ENCODE data around the gene EME2.
A peak's percentile ranks its signal among the peaks of the same experiment; 100 is the strongest.

EME2 gene

DNA sequence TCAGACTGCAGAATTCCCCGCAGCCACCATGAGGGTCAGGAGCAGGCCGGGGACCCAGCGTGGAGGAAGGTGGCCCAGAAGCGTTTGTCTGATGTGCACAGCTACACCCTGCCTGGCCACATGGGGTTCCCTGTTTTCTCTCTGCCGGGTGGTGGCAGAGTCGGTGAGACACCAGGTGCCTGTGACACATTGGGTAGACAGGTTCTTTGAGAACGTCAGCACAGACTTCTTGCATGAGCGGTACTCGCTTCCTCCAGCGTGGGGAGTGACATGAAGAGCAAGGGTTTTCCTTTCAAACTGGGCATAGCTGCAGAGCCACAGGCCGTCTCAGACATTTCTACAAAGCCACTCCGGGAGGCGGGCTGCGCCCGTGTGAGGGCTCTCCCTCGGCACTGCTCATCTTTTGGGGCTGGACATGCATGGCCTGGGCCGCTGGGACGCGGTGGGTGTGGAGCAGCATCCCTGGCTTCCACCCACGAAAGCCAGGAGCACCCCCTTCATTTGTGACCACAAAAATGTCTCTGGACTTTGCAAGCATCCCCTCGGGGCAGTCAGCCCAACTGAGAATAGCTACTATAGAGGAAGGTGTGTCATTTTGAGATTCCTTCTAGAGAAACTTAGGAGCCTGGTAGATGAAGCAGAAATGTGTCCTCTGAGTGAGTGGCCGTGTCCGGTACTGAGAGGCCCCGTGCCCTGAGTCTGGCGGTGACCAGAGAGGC lies 27.3 kb upstream of the EME2 start:
- DNase-seq (ENCODE audit: low spot score), result peak; percentile 41

DNA sequence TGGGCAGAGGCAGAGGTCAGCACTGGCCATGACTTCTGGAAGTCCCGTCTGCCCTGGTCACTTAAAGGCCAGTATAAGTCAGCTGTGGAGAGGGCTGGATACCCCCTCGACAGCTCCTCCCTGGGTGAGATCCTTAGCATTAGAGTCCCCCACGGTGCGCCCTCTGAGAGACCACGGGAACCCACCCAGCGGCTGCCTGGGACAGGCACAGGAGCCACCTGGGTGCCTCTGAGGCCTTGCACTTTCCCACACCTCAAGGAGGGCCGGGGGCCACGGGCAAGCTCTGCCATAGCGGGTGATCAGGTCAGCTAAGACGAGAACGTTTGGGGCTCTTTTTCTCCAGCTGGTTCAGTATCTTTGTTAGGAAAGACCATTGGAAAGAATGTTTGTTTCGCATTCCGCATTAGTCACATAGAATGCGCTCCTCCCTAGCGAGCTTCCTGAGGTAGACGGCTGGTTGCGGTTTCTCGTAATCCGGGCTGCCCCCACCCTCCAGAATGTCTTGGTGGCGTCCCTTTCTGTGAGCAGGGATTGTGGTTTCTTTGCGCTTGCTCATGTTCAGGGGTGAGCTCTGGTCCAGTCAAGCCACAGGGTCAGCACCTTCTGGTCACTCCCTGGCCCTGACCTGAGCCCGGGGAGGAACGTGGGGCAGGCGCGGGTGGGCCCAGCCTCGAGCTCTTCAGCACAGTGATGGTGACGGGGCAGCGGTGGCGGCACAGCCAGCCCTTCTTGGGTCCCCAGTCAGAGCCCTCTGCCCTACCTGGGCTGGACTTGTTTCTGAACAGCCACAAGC lies 26.5 kb upstream of the EME2 start:
- peak; percentile 0 for DNase-seq (ENCODE audit: low spot score)

DNA sequence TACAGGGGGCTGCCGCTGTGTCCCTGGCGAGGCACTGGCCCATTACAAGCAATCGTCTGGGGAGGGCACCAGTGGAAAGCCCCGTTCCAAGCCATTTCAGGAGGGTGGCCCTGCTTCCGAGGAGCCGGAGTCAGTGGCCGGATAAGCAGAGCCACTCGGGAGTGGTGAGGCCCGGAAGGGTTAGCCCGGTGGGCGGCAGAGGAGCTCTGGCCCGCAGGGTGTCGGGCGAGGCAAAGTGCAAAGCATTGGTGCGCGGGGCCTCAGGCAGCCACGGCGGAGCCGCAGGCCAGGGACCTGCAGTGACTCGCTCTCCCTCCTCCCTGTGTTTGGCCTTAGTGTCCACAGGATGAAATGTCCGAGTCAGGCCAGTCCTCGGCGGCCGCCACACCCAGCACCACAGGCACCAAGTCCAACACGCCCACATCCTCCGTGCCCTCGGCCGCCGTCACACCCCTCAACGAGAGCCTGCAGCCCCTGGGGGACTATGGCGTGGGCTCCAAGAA lies 25.9 kb upstream of the EME2 start:
- DNase-seq (ENCODE audit: low spot score), result peak; percentile 28

DNA sequence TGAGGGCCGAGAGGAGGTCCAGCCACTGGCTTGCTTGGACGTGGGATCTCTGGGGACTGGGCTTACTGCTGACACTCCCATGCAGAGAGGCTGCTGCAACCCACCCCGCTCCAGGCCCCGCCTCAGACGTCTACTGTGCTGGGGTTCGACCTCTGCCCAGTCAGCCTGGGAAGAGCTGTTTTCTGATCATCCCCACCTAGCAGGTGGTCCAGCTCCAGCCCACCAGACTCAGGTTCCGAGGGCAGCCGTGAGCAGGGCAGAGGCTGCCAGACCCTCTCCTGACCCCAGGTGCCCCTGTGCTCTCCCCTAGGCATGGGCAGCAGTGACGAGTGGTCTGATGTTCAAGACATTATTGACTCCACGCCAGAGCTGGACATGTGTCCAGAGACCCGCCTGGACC lies 24.7 kb upstream of the EME2 start:
- DNase-seq (ENCODE audit: low spot score), result no peak

DNA sequence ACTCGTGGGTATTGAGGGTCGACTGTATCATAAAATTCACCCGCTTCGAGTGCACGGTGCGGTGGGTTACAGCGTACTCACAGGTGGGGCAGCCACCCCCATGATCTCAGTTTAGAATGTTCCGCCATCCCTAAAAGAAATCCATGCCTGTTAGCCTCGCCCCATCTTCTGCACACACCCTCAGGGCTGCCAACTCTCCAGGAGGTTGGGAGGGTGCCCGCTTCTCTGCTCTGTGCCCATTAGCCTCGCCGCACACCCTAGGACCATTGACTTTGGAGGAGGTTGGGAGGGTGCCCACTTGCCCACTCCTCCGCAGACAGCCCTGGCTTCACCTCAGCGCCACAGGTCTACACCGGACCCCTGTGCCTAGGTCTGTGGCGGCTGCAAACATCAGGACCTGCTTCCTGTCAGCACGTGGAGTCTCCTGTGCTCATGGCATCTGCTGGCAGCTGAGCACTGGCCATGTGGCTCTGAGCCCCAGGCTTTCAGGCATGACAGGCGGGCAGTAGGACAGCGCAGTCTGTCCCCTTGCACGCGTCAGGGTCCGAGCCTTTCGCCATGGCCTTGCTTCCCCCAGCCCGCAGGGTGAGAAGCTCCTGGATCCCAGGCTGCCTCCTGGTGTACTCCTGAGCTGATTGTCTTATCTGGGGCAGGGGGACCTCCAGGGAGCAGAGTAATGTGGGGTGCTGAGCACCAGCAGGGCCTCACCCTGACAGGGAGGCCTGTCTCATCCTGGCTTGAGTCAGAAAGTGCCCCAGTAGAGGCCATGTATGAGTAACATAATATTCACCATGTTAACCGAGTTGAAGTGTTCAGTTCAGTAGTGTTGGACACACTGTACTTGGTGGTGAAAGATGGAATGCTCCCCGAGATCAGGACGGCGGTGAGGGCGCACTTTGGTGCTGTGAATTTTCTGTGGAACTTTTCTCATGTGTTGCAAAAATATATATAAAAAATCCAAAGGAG lies 23.2 kb upstream of the EME2 start:
- DNase-seq (ENCODE audit: low spot score), result peak; percentile 73

DNA sequence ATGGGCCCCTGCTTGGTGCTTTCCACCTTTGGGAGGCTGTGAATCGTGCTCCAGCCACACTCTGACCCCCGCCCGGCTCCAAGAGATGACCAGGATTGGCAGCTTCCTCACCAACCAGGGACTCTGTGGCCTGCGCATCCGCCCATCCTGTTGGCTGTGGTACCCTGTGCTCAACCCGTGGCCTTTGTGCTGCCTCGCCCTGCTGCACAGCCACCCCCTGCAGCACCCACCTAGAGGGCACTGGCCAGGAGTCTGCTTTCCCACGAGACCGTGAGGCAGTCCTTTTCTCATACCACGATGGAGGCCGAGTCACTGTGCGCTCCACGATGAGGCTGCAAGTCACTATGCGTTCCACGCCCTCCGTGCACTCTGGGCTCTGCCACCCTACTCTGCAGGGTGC lies 20.7 kb upstream of the EME2 start:
- peak; percentile 3 for DNase-seq (ENCODE audit: low spot score)

DNA sequence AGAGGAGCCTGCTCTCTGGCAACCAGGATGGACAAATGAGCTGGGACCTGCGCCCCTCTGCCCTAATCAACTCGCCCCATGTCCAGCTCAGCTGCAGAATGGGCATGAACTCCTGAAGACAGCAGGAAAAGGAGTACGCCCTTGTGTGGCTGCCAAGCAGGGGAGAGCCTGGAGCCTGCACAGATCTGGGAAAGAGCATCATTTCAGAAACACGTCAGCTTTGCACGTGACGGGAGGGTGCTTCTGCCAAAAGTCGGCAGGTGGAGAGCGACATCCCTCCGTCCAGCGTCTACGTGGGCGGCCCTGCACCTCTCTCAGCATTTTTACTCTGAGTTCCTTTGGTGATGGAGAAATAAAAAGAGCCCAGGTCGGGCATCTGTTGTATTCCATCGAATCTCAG lies 19.8 kb upstream of the EME2 start:
- DNase-seq (ENCODE audit: low spot score), result peak; percentile 90

DNA sequence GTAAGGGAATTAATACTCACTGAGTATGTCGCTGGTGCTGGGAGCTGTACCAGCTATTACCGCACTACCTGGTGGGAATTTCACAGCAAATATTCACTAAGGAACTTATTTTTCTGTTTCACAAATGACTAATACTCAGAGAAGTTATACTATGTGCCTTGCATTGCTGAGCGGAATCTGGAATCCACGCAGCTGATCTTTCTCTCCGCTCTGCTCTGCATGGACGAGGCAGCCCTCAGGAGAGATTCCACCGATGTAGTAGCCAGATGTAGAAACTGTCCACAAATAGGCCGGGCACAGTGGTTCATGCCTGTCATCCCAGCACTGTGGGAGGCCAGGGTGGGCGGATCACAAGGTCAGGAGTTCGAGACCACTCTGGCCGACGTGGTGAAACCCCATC lies 18.4 kb upstream of the EME2 start:
- DNase-seq (ENCODE audit: low spot score), result no peak

DNA sequence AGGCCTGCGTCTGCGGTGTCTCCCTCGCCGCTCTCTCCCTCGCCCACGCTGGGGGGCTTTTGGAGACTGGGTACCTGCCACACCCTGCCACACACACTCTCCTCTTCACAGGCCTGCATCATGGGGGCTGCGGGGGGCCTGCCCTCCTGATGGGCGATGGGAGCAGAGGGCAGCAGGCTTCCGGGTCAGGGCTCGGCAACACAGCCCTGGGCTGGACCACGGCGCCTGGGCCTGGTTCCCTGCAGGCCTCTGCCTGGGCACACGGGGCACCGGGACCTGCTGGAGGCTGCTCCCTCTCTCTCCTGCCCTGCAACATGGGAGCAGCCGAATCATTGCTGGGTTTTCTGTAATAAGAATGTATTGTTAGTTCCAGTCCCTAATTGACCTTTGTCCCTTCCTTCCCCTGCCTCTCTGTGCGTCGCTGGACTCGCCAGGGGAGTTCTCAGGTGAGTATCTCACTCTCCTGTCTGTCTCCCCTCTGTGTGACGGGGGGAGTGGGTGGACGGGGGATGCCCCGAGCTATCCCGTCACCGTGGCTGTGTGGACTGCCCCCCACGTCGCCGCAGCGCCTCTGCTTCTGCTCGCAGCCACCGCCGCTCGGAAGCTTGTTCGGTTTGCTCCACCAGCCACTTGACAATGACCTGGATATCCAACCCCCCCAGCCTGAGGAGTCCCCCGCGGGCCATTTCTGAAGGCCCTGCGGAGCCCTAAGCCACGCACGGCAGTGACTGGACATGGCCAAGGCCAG lies 14.7 kb upstream of the EME2 start:
- DNase-seq (ENCODE audit: low spot score), result no peak

DNA sequence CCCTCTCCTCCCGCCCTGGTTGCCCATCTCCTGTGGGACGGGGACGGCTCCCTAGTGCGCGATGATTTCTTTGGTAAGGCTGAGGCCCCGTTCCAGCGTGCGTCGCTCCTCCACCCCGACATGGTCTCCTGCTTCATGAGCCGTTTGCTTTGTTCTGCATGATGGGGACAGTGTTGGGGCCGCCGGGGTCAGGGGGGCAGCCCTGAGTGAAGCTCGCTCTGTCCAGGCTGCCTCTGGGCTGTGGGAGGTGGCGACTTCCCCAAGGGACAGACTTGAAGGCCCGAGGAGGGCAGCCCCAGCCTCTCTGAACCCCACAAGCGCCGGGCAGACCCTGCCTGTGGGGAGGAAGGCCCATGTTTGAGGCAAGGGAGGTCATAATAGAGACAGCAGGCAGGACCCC lies 13.7 kb upstream of the EME2 start:
- DNase-seq (ENCODE audit: low spot score), result no peak

DNA sequence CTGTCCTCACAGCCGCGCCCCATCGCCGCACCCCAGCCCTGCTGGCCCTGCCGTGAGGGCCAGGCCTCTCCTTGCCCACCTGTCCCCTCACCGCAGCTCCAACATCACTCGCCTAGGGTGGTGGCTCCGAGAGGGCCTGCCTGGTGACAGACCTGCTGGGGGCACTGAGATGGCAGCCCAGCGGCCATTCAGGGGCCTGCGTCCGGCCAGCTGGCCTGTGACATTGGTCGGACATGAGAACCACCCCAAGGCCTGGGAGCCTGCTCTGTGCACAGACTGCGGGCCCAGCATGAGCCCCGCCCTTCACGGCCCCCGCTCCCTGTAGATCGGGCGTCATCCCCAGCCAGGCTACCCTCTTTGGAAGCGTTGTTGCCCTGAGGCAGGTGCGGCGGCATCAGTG lies 13.1 kb upstream of the EME2 start:
- DNase-seq (ENCODE audit: low spot score), result no peak

DNA sequence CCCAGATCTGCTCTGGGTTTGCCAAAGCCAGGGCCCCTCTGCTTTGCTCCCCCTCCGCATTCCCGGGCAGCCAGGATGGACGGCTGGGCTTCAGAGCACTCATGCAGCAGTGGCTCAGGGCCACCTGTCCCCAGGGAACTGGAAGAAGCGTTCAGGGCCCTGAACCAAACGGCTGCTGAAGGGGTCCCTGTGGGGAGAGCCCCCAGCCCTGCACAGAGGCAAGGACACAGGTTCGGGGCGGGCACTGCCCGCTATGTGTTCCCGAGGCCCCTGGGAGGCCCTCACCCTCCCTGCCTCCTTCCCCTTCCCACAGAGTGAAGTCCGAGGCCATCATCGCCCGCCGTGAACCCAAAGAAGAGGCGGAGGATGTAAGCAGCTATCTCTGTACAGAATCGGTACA lies 11.7 kb upstream of the EME2 start:
- no peak for DNase-seq (ENCODE audit: low spot score)

DNA sequence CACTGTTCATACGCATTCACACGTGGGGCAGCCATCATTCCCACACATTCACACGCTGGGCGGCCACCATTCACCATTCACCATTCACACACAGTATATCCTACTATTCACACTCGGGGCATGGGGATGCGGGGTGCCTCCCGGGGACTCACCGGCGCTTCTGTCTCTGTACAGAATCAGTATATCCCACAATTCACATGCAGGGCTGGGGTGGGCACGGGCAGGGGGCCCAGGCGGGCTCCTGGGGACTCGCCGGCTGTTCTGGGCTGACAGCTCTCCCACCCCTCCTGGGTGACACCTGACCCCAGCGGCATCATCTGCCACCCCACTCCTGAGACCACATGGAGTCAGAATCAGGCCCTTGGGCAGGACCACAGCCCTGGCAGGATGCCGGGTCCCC lies 10.9 kb upstream of the EME2 start:
- no peak for DNase-seq (ENCODE audit: low spot score)

DNA sequence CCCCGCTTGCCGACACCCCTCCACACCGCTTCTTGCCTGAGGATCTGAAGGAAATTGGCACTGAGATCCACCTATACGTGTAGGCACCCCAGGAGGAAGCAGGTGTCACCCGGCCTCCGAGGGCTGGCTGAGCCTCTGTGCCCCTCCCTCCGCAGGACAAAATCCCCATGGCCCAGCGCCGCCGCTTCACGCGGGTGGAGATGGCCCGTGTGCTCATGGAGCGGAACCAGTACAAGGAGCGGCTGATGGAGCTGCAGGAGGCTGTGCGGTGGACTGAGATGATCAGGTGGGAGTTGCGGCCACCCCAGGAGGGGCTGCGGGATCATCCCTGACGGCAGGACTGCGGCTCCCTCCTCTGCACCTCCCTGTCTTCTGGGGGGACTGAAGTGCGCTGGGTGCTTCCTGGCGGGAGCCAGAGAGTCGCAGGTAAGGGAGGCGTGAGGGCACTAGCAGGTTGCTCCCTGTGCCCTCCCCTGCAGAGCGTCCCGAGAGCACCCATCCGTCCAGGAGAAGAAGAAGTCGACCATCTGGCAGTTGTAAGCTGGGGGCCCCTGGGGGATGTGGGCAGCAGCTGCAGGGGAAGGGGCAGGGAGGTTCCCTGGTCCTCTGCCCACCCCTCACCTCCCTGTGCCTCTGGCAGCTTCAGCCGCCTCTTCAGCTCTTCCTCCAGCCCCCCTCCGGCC lies 10.3 kb upstream of the EME2 start:
- no peak for DNase-seq (ENCODE audit: low spot score)

DNA sequence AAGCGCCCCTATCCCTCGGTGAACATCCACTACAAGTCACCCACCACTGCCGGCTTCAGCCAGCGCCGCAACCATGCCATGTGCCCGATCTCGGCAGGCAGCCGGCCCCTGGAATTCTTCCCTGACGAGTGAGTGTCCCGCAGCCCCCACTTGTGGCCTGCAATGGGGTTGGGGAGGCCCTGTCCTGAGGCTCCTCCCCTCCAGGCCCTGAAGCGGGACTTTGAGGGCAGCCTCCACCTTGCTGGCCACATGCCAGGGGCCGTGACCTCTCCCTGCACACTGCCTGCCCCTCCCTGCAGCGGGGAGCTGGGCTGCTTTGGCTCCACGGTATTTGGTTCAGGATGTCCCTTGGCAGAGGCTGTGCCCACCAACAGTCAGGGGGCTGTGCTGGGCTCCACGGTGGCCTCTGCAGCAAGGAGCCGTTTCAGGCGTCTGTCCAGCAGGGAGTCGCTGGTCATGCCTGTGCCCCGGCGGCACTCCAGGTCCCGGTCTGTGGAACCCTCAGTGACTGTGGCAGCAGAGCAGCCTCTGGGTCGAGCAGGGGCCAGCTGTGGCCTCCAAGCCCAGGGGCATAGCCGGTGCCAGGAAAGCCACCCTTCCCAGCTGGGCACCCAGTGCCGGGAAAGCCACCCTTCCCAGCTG lies 9.6 kb upstream of the EME2 start:
- DNase-seq (ENCODE audit: low spot score), result no peak

DNA sequence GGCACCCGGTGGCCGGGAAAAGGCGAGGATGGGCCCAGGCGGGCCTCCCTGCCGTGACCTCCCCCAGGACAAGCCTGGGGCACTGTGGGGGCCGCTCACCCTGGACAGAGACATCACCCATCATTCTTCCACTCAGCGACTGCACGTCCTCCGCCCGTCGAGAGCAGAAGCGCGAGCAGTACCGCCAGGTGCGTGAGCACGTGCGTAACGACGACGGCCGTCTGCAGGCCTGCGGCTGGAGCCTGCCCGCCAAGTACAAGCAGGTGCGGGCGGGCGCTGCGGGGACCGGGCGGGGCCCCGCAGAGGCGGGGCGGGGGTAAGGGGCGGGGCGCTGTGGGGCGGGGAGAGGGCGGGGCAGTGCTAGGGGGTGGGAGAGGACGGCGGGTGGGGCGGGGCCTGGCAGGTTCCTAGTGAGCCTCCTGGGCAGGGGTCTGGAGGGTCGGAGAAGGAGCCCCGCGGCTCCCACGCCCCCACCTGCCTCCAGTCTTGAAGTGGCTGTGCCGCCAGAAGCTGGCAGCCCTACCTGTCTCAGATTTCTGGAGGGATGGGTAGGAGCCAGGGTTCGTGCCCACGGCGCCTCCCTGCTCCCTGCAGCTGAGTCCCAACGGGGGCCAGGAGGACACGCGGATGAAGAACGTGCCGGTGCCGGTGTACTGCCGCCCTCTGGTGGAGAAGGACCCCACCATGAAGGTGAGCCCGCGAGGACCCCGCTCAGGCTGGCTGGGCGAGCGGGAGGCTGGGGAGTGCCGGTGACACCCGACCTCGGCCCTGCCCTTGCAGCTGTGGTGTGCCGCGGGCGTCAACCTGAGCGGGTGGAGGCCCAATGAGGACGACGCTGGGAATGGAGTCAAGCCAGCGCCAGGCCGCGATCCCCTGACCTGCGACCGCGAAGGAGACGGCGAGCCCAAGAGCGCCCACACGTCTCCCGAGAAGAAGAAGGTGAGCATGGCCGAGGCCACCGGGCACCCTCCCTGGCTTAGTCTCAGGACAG lies 8.8 kb upstream of the EME2 start:
- peak; percentile 68 for DNase-seq (ENCODE audit: low spot score)

DNA sequence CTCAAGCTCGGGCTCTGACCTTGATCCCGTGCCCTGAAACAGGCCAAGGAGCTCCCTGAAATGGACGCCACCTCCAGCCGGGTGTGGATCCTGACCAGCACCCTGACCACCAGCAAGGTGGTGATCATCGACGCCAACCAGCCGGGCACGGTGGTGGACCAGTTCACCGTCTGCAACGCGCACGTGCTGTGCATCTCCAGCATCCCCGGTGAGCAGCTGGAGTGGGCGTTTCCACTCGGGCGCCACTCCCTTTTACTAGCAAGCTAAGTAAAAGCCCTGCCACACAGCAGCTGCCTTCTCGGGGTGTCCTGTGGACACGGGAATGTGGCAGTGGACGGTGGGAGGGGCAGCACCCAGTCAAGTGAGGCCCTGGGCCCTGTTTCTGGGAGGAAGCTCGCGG lies 7.6 kb upstream of the EME2 start:
- no peak for DNase-seq (ENCODE audit: low spot score)

DNA sequence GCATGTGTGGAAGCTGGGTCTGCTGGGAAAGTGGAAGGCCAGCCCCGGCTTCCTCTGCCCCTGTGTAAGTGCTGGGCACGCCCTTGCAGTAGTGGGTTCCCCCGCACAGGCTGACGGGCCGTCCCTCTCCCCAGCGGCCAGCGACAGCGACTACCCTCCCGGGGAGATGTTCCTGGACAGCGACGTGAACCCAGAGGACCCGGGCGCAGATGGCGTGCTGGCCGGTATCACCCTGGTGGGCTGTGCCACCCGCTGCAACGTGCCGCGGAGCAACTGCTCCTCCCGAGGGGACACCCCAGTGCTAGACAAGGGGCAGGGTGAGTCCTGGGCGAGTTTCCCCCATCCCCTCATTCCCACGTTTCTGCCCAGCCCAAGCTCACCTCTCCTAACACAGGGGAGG lies 6.8 kb upstream of the EME2 start:
- no peak for DNase-seq (ENCODE audit: low spot score)

DNA sequence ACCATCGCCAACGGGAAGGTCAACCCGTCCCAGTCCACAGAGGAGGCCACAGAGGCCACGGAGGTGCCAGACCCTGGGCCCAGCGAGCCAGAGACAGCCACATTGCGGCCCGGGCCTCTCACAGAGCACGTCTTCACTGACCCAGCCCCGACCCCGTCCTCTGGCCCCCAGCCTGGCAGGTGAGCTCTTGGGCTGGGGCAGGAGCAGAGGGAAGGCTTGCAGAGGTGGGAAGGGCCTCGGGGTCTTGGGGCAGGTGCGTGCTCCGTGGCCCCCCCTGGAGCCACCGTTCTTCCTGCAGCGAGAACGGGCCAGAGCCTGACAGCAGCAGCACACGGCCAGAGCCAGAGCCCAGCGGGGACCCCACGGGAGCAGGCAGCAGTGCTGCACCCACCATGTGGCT lies 6.4 kb upstream of the EME2 start:
- no peak for DNase-seq (ENCODE audit: low spot score)
